Stimulated activated CD4-positive, alpha-beta T cell treated with anti-CD3 and anti-CD28 coated beads, Interleukin-4, amount 100 ng/mL, for 1 hour (primary cell): ENCODE results near the gene POMC.
A peak's percentile ranks its signal among the peaks of the same experiment; 100 is the strongest.
"Not testable (repeated sequence)": the region's sequence is repeated elsewhere in the genome, so short reads cannot be mapped to it uniquely, and the experiment has no call there.

ENCODE experiments used
- DNase-seq: peaks from one replicate; pipeline ENCODE4 v3.0.0-alpha.2; 2020

The POMC gene

GRCh38 chr2:25168256-25169072 is at the start of gene POMC:
TSS of gene POMC (minus strand) at chr2:25168580. CDS start at chr2:25164772, 3,808 bp downstream.
- peak; percentile 29 for DNase-seq

- no peak for DNase-seq
These were observed 49.7 kb upstream of the POMC start for GRCh38 chr2:25218100-25218499.

GRCh38 chr2:25215948-25216679 is 47.7 kb upstream of the POMC start:
- DNase-seq: peak; percentile 88

GRCh38 chr2:25215232-25215631 is 46.9 kb upstream of the POMC start:
- DNase-seq: no peak

GRCh38 chr2:25213229-25213628 is 44.8 kb upstream of the POMC start:
- DNase-seq: no peak

- DNase-seq: not testable (repeated sequence)
These were observed 42.5 kb upstream of the POMC start for GRCh38 chr2:25210923-25211322.

- no peak for DNase-seq
These were observed 38.7 kb upstream of the POMC start for GRCh38 chr2:25207078-25207545.

GRCh38 chr2:25204190-25204838 is 35.9 kb upstream of the POMC start:
- DNase-seq: no peak

- DNase-seq: no peak
These were observed 33.9 kb upstream of the POMC start for GRCh38 chr2:25202275-25202674.

GRCh38 chr2:25201794-25202193 is 33.4 kb upstream of the POMC start:
- no peak for DNase-seq

GRCh38 chr2:25201265-25201664 is 32.9 kb upstream of the POMC start:
- no peak for DNase-seq

- DNase-seq: no peak
These were observed 30.2 kb upstream of the POMC start for GRCh38 chr2:25198576-25198975.

GRCh38 chr2:25198209-25198525 is 29.8 kb upstream of the POMC start:
- no peak for DNase-seq

GRCh38 chr2:25197336-25198208 is 29.2 kb upstream of the POMC start:
- DNase-seq: no peak

GRCh38 chr2:25194576-25195122 is 26.3 kb upstream of the POMC start:
- no peak for DNase-seq

- no peak for DNase-seq
These were observed 22.2 kb upstream of the POMC start for GRCh38 chr2:25190536-25190935.

GRCh38 chr2:25188405-25188804 is 20.0 kb upstream of the POMC start:
- DNase-seq: no peak

GRCh38 chr2:25187729-25188350 is 19.5 kb upstream of the POMC start:
- no peak for DNase-seq

GRCh38 chr2:25184254-25184653 is 15.9 kb upstream of the POMC start:
- no peak for DNase-seq

- no peak for DNase-seq
These were observed 10.6 kb upstream of the POMC start for GRCh38 chr2:25178976-25179375.

- DNase-seq: no peak
These were observed 8.8 kb upstream of the POMC start for GRCh38 chr2:25177211-25177611.
